Left ventricle myocardium inferior (tissue), 1 donor: ENCODE results near the gene DRG1. TPM values are rescaled to one million over a fixed set of nuclear protein-coding genes. Genes with fewer than 3 reads are reported as not detected.
A peak's percentile ranks its signal among the peaks of the same experiment; 100 is the strongest.
"Not testable (repeated sequence)": the region's sequence is repeated elsewhere in the genome, so short reads cannot be mapped to it uniquely, and the experiment has no call there.

Experiments used
- DNase-seq: peaks from one replicate; pipeline ENCODE4 v3.0.0-alpha.2; 2020
- H3K27ac ChIP-seq: fragments of 200-600 bp; replicated peaks from 2 replicates; pipeline ENCODE4 v1.8.0; 2021
- H3K27me3 ChIP-seq: fragments of 200-600 bp; 2 replicates; pipeline ENCODE4 v1.8.0; 2021; ENCODE audit warnings: low read depth
- H3K36me3 ChIP-seq: fragments of 200-600 bp; 2 replicates; pipeline ENCODE4 v1.8.0; 2021
- H3K4me1 ChIP-seq: fragments of 200-600 bp; 2 replicates; pipeline ENCODE4 v1.8.0; 2021
- H3K4me3 ChIP-seq: fragments of 200-600 bp; 2 replicates; pipeline ENCODE4 v1.8.0; 2021; ENCODE audit warnings: mild to moderate bottlenecking, moderate library complexity
- H3K9me3 ChIP-seq: fragments of 200-600 bp; replicated peaks from 2 replicates; pipeline ENCODE4 v1.8.0; 2021
- CTCF ChIP-seq: fragments of 200-600 bp; IDR thresholded peaks from 2 replicates; pipeline ENCODE4 v1.8.0; 2021; ENCODE audit warnings: antibody characterized with exemption, mild to moderate bottlenecking, borderline replicate concordance
- intact Hi-C: fragments of 100-400 bp; cut with micrococcal nuclease; formaldehyde crosslinking; loops from one replicate; pipeline ENCODE4 v1.11.0; 2022
- total RNA-seq: library from RNA; stranded (reverse); fragmentation: NEBNext Ultra II Directional; extraction: Animal tissue kit (Norgen Biotek cat#: 25700); gene quantifications from one replicate; pipeline ENCODE4 v1.2.1, GENCODE V29; 2021
- donor health status: DM: no; HTN: yes; CAD: no; lungs with severe emphysema.

The DRG1 gene
- total RNA-seq, 1 donor from 2014 or later: 58.0 TPM

GRCh38 chr22:31361743-31362142 lies 37.7 kb upstream of the DRG1 start:
- Histone ChIP-seq H3K9me3 (no peaks in the 10 kb centered on the region), H3K27me3 (peaks cover 7% of the 10 kb centered on the region), H3K4me1 (no peaks in the 10 kb centered on the region), H3K27ac (no peak overlapping the region), H3K36me3 (no peaks in the 10 kb centered on the region), H3K4me3 (no peak overlapping the region)
- no peak for TF ChIP-seq CTCF
- DNase-seq: no peak
- intact Hi-C loops: no loop called here

- Histone ChIP-seq H3K4me1 (no peaks in the 10 kb centered on the region), H3K36me3 (no peaks in the 10 kb centered on the region), H3K27ac (no peak overlapping the region), H3K27me3 (no peaks in the 10 kb centered on the region), H3K4me3 (no peak overlapping the region), H3K9me3 (no peaks in the 10 kb centered on the region)
- intact Hi-C loops: no loop called here
- DNase-seq: no peak
- no peak for TF ChIP-seq CTCF
Measured at GRCh38 chr22:31363885-31364465, 35.4 kb upstream of the DRG1 start.

- intact Hi-C loops: no loop called here
- H3K4me3 ChIP-seq: no peak overlapping the region
- no peaks in the 10 kb centered on the region for H3K36me3 ChIP-seq
- no peaks in the 10 kb centered on the region for H3K9me3 ChIP-seq
- H3K4me1 ChIP-seq: no peaks in the 10 kb centered on the region
- no peak for DNase-seq
- no peak overlapping the region for H3K27ac ChIP-seq
- TF ChIP-seq CTCF: no peak
- H3K27me3 ChIP-seq: no peaks in the 10 kb centered on the region
Measured at GRCh38 chr22:31367426-31367825, 32.0 kb upstream of the DRG1 start.

- H3K4me3 ChIP-seq: no peak overlapping the region
- TF ChIP-seq CTCF: no peak
- no peaks in the 10 kb centered on the region for H3K36me3 ChIP-seq
- H3K27me3 ChIP-seq: no peaks in the 10 kb centered on the region
- no peaks in the 10 kb centered on the region for H3K9me3 ChIP-seq
- no peak for DNase-seq
- intact Hi-C loops: no loop called here
- peak overlapping the region; percentile 69 for H3K27ac ChIP-seq
- no peaks in the 10 kb centered on the region for H3K4me1 ChIP-seq
Measured at GRCh38 chr22:31377612-31378011, 21.8 kb upstream of the DRG1 start.

GRCh38 chr22:31378123-31378522 lies 21.3 kb upstream of the DRG1 start:
- H3K36me3 ChIP-seq: no peaks in the 10 kb centered on the region
- peak overlapping the region; percentile 69 for H3K27ac ChIP-seq
- H3K27me3 ChIP-seq: no peaks in the 10 kb centered on the region
- H3K4me1 ChIP-seq: no peaks in the 10 kb centered on the region
- H3K9me3 ChIP-seq: no peaks in the 10 kb centered on the region
- no peak overlapping the region for H3K4me3 ChIP-seq
- intact Hi-C loops: no loop called here
- no peak for TF ChIP-seq CTCF
- no peak for DNase-seq

- intact Hi-C loops, H3K36me3 ChIP-seq, H3K27me3 ChIP-seq, DNase-seq, H3K4me1 ChIP-seq, H3K9me3 ChIP-seq, H3K4me3 ChIP-seq: not testable (repeated sequence)
- H3K27ac ChIP-seq: peak overlapping the region; percentile 69
Measured at GRCh38 chr22:31378651-31379050, 20.8 kb upstream of the DRG1 start.
